OCI-M1 (cell line): ENCODE data around the gene ST3GAL5.
A peak's percentile ranks its signal among the peaks of the same experiment; 100 is the strongest.
"Not testable (repeated sequence)": the region's sequence is repeated elsewhere in the genome, so short reads cannot be mapped to it uniquely, and the experiment has no call there.

Experiments
- DNase-seq: peaks from one replicate; lab custom pipeline; 2025; lab: John Stamatoyannopoulos, UW

ST3GAL5 gene

DNA sequence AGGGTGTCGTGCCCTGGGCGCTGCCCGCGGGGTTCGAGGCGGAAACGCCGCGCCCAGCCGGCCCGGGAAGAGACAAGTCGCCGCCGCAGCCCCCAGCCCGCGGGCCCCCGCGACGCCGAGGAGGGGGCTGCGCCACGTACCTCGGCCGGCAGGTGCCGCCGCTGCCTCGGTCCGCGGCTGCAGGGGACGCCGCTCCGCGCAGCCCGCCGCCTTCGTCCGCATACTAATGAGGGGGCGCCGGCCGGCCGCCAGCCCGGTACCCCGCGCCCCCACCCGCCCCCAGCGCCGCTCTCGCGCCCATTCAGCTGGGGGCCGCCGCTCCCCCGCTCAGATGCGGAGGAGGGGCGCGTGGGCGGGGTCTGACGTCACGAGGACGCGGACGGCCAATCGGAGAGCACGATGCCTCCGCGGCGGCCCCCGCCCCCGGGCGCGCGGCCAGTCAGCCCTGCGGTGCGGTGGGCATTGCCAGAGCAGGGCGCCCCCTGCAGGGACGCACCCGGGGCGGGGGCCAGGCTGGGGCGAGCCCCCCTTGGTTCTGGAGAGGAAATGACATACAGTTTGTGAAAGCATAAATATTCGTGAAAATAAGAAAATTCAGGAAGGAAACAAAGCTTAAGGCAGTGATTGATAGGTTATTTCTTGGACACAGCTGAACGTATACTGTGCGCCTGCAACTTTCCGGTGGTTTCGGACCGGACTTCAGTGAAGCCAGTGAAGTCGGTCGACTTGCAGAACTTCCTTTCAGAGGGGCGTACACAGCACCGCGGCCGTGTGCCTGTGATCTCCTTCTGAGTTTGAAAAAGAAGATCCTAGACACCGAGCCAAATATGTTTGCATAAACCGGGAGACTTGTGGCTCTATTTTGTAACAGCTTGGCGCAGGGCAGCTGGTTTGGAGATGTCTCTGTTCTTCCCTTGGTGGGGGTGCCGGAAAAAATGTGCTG lies at the start of gene ST3GAL5:
TSS of gene ST3GAL5 (minus strand) at position 307 of the 943 bp plus-strand sequence. CDS start at position 222, 85 bp downstream.
- peak; percentile 83 for DNase-seq

DNA sequence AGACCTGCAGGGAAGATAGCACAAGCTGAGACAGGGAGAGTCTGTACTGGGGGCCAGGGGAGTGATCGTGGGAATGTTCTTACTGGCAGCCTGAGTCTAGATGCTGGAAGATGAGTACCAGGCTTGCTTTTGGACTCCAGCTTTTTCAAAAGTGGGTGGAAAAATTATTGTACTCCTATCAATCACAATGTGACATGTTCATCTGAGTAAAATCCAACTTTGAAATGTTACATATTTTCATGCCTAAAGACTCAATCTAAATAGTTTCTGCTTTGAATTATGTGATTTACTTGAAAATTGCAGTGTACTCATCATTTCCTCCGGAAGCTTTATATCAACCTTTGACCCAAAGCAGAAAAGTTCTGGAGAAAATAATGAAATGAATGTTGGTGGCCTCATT lies 49.7 kb upstream of the ST3GAL5 start:
- no peak for DNase-seq

DNA sequence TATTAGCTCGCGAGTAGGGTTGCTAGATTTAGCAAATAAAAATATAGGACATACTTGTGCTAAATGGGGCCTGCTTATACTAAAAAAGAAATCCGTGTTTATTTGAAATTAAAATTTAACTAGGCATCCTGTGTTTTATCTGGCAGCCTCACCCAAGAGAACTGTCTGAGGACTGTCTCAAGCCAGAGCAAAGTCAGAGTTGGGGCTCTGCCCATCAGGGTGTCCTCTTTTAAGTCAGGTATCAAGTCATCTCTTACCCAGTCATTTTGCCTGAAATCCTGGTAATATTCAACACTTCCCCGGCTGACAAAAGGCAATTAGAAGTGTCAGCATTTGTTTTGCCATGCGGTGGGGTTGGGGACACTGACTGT lies 48.3 kb upstream of the ST3GAL5 start:
- DNase-seq: no peak

DNA sequence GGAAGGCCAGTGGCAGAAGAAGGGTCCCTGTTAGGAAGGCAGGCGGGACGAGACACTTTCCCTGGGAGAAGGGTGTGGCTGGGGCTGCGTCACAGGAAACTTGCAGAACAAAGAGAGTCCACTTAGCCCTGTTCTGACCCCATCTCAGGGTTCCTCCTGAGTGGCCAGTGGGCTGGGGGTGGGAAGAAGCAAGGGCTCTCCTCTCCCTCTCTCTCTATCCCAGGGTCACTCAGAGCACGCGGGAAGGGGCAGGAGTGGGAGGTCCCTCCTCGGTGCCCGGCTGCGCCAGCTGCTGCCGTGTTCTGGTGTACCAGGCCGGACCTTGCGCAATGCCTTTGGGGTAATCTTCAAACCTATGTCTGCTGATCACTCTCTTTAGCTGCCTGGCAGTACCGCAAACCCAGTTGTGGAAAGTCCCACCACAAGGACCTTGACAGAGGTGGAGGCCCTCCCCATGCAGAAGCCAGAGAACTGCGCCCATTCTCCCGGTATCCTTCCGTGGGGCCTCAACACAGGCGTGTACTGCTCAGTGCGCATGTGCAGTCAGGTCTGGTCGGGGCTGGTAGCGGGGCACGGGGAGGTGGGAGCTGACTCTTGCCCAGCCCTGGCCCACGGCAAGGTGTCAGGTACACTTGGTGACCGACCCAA lies 47.8 kb upstream of the ST3GAL5 start:
- DNase-seq: no peak

DNA sequence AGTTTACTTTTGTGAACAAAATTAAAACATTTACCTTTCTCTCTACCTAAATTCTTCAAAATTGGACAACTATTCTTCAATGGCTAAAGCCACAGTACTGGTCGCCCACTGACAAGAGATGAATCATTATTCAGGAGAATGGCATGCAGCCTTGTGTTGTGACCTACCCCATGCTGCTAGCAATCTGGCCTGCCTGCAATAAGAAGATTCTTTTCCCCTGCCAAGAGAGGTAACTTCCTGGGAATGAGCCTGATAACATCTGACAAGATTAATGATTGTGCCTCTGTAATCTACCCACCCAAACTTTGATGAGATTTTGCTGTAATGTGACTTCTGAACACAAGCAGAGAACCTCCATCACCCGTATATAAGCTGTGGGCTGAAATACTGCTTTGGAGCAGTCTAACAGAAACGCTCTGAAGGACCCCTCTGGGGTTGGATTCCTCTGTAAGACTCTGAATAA lies 47.0 kb upstream of the ST3GAL5 start:
- DNase-seq: no peak

DNA sequence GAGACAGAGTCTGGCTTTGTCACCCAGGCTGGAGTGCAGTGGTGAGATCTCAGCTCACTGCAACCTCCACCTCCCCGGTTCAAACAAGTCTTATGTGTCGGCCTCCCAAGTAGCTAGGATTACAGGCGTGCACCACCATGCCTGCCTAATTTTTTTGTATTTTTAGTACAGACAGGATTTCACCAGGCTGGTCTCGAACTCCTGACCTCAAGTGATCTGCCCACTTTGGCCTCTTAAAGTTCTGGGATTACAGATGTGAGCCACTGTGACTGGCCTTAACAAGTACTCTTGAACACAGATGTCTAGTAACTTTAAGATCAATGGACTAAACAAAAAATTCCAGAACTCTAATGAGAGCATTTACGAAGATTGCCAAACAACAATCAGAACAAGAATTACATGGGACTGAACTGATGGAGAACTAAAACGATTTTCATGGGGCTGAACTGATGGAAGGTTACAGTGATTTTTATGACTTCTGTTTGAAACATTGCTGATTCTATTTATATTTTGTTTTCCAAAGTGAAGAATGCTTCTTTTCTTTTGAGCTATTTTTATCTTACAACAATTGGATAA lies 46.5 kb upstream of the ST3GAL5 start:
- no peak for DNase-seq

DNA sequence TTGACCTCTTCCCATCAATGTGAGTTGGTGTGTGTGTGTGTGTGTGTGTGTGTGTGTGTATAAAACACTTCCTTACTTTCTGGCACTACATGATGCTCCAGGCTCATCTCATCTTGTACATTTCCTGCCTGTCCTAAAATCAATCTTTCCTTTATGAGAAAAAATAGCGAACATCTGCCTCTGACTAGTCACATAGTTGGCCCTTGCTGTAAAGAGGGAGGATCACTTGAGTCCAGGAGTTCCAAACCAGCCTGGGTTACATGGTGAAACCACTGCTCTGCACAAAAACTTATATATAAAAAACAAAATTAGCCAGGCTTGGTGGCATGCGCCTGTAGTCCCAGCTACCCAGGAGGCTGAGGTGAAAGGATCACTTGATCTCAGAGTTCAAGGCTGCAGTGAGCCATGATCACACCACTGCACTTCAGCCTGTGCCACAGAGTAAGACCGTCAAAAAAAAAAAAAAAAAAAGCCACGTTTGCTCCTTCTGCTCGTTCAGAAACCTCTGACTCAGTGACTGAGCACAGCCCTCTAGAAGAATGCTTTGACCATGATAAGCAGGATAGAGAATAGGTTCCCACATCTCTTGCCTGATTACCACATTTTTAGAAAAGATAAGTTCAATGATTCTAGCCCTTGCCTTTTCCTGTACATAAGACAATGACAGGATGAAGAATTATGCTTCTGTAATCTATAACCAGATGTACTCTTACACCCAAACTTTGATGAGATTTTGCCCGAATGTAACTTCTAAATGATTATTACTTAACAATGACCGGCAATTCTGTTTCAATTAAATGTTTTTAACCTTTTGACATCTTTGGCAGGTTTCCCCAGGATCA lies 45.2 kb upstream of the ST3GAL5 start:
- DNase-seq: peak; percentile 94

DNA sequence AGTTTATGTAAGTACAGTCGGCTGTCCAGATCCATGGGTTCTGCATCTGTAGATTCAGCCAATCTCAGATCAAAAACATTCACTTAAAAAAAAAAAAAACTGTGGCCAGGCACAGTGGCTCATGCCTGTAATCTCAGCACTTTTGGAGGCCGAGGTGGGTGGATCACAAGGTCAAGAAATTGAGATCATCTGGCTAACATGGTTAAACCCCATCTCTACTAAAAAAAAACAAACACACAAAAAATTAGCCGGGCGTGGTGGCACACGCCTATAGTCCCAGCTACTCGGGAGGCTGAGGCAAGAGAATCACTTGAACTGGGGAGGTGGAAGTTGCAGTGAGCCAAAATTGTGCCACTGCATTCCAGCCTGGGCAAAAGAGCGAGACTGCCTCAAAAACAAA lies 42.4 kb upstream of the ST3GAL5 start:
- not testable (repeated sequence) for DNase-seq

DNA sequence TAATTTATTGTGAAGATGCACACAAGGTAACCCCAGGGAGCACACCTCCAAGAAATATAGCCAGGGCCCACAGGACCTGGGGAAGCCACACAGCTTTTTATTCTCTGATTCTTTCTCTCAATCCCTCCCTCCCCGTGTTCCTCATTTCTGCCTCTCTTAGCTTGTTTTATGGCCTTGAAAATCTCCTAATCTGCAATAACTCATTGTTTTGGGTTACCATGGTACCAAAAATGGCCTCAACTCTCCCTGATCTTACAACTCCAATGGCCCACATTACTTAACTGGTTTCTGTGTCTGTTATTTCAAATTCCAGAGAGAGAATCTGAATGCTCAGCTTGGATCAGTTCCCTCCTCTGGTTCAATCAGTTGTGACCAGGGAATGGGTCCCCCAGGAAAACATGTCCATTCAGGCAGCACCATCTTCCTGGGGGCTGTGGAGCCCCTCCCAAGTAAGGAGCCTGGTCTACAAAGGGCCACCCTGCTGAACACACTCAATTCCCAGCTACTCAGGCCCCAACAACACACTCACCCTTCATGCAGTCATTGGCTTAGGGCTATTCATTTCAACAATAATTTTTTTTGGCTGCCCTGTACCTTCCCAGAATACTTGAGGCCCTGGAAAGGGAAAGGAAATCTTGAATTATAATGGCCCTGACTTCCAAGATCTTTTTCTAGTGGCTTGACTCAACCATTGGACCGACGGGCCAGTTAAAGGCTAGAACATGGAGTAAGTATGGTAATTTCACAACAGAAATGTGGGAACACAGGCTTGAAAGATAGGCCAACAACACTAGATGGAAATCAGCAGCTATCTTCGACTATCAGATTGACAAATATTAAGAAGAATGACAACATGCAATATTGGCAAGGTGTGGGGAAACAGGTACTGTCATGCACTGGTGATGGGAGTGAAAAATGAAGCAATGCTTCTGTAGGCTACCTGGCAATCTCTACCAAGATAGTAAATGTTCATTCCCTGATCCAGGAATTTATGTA lies 41.6 kb upstream of the ST3GAL5 start:
- DNase-seq: peak; percentile 26

DNA sequence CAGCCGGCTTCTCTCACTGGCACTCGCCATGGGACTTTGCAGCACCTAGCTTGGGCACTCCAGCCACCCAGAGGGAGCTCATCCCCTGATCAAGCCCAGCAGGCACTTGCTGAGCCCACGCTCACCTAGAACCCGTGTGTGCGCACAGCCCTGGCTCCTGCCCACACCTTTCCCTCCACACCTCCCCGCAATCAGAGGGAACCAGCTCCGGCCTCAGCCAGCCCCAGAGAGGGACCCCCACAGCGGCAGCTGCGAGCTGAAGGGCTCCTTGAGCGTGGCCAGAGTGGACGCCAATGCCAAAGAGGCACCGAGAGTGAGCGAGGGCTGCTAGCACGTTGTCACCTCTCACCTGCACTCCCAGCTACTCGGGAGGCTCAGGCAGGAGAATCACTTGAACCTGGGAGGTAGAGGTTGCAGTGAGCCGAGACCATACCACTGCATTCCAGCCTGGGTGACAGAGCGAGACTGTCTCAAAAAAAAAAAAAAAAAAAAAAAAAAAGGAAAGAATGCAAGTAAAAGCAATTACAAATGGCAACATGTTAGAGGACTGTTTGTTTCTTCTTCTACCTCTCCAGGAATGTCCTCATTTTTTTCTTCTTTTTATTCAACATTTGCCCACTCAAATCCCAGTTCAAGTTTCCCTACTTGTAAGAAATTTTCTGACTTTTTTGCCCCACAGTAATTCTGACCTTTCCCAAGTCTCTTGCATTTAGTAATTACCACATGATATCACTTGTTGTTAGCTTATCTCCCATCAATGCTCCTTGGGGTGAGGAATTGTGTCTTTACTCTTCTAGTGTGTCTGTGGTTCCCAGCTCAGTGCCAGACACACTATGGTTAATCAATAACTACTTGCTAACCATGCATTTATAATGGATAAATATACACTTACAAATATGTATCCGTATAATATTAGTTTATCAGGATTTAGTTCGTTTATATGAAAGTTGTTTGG lies 40.6 kb upstream of the ST3GAL5 start:
- no peak for DNase-seq

DNA sequence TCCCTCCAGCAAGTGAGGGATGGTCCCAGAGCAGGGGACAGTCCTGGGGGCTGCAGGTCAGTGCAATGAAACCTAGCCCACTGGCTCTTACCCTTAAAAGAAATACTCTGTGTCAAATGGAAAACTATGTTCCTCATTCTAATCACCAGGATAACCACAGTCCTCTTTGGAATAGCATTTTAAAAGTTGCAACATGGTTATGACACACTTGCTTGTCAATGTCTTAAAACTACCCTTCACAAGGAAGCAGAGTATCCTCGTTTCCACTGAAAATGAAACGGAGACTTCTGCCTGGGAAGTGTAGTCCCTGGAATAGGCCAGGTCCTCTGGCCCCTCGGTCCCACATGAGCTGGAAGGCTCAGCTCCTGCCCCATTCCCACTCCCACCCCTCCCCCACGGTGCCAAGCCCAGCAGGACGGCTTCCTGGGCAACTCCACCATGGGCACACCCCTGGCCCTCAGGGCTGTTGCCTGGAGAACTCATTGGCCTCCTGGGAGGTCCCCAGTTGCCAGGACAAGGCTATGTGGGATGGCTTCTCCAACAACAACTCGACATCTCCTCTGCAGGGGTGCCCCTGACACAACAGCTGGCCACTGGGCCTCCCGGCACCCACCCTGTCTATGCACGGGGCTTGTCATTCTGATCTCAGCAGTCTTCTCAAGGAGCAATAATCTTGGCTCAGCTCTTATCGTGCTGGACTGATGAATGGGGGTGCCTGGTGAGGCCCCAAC lies 38.3 kb upstream of the ST3GAL5 start:
- no peak for DNase-seq

DNA sequence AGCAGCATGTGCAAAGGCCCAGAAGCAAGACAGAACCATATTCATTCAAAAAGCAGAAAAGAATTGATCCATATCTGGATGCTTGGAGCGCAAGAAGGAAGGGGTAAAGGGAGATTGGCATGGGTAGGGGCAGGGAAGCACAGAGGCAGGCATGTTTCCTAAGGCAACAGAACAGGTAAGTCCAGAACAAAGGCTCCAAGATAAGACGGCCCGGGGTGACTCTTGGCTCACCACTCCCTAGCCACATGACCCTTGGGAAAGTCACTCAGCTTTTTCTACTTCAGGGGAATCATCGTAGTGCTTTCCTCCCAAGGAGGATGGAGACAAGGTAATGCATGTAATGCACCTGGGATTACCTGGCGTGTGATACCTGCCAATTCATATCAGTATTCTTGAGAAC lies 37.7 kb upstream of the ST3GAL5 start:
- no peak for DNase-seq

DNA sequence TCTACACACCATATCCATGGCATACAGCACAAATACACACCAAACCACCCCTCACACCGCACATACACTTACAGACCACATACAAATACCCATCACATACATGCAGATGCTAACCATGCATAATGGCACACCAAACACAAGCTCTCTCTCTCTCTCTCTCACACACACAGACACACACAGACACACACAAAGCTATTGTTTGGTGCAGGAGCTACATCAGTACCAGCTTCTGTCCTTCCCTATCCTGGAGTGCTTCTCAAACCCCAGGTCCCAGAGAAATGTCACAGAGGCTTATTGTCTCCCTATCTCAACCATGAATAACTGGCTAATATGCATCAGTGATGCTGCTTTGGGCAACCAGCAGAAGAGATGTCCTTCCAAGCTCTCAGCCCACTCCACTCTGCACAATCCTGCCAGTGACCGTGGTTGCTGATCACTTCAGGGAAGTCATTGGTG lies 36.5 kb upstream of the ST3GAL5 start:
- no peak for DNase-seq

DNA sequence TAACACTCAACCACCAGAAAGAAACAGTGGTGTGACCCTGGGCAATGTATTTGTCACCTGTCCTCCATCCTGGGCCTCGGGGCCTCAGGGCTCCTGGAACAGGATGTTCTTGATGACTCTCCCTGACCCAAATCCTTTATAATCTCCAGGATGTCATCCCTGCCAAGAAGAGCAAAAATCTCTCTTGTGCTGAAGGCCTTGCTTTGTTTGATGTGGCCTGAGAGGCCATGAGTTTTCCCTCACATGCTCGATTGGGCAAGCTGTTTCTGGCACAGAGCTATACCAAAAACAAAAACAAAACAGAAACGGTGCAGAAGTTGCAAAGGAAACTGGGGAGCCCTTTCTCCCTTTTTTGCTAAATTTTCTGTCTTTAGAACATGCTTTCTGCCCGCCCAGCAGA lies 35.7 kb upstream of the ST3GAL5 start:
- no peak for DNase-seq

DNA sequence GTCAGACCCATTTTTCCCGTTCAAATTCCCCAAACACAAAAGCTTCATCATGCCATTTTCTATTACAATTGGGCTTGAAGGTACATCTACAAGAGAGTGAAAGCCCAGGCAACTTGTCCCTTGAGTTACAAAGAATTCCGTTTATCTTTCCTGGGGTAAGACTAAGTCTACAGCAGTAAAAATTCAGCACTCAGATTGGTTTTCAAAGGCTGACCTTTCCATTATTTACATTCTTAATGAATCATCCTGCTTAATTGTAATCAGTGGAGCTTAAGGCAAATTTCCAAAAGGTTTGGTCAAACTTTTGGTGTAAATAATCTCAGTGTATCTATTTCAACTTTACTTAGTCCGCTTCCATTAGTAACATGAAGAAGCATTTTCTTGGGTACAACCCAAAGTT lies 33.4 kb upstream of the ST3GAL5 start:
- DNase-seq: no peak

DNA sequence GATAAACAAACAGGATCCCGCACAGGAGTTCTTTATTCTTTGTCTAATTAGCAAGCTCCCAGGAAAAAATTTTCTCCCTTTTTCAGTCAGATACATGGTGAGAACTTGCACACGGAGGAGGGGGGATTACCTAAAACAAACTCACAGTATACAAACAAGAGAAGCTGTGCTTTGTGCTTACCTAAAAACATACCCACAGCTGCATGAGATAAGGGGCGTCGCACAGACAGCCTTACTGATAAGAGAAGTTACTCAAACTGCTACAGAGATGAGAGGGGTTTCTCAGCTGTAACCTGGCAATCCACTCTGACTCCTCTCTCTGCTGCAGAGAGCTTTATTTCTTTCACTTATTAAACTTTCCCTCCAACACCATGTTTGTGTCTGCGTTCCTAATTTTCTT lies 32.9 kb upstream of the ST3GAL5 start:
- peak; percentile 56 for DNase-seq

DNA sequence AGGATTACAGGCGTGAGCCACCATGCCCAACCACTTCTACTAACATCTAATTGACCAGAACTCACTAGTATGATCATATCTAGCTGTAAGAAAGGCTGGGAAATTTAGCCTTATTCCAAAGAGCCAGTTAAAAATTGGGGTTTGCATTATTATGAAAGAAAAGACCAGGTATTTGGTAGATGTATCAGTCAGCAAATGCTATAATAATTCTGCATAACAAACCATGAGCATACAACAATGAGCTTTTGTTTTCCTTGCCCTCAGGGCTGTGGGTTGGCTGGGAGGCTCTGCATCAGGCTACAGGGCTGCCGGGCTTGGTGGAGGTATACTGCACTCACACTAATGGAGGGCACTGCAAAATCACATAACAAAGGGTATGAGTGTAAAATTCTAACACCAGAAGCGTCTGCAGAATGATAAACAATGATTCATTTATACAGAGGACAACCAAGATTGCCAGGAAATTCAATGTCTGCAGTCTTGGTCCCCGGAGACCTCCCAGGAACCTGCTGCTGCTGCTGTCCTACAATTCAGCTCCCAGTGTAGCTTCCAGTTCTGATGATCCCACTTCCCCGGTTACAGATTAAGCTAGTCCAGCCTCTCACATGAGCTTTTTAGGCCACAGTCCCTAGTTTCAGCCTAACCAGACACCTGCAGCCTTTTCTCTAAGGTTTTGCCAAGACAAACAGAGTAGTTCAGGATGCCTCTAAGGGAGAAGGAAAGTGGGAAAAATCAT lies 32.2 kb upstream of the ST3GAL5 start:
- DNase-seq: no peak
